Endothelial cell (in vitro differentiated cells): ENCODE results near the gene SERINC5. TPM values are rescaled to one million over a fixed set of nuclear protein-coding genes. Genes with fewer than 3 reads are reported as not detected.

ENCODE experiments used
- DNase-seq: peaks from one replicate; pipeline ENCODE4 v3.0.0; 2021; ENCODE audit warnings: low spot score
- H3K27ac Mint-ChIP-seq: one replicate; pipeline ENCODE4 v1.8.0; 2021; ENCODE audit warnings: mixed read lengths, inconsistent platforms; ENCODE audit not compliant: unreplicated experiment
- H3K27me3 Mint-ChIP-seq: one replicate; pipeline ENCODE4 v1.8.0; 2021; ENCODE audit warnings: mild to moderate bottlenecking, moderate library complexity, mixed read lengths, inconsistent platforms; ENCODE audit not compliant: unreplicated experiment
- H3K36me3 Mint-ChIP-seq: one replicate; pipeline ENCODE4 v1.8.0; 2021; ENCODE audit warnings: mild to moderate bottlenecking, low read depth, mixed read lengths, inconsistent platforms; ENCODE audit not compliant: unreplicated experiment
- H3K4me1 Mint-ChIP-seq: one replicate; pipeline ENCODE4 v1.8.0; 2021; ENCODE audit warnings: mild to moderate bottlenecking, mixed read lengths, inconsistent platforms; ENCODE audit not compliant: unreplicated experiment
- H3K4me3 Mint-ChIP-seq: one replicate; pipeline ENCODE4 v1.8.0; 2021; ENCODE audit warnings: mild to moderate bottlenecking, mixed read lengths, inconsistent platforms; ENCODE audit not compliant: unreplicated experiment
- H3K9me3 Mint-ChIP-seq: one replicate; pipeline ENCODE4 v1.8.0; 2021; ENCODE audit warnings: mixed read lengths, inconsistent platforms; ENCODE audit not compliant: unreplicated experiment
- total RNA-seq: library from RNA; stranded (reverse); fragmentation: NEBNext Ultra II Directional; extraction: Animal tissue kit (Norgen Biotek cat#: 25700); gene quantifications from one replicate; pipeline ENCODE4 v1.2.1, GENCODE V29; 2021; ENCODE audit not compliant: unreplicated experiment
- TF ChIP-seq, protein P1 (sequence below): fragments of 200-600 bp; sonication (generic); IDR thresholded peaks from one replicate; pipeline ENCODE4 v1.5.0; 2021; ENCODE audit warnings: antibody characterized with exemption; ENCODE audit not compliant: unreplicated experiment

The SERINC5 gene
- total RNA-seq, 1 donor from 2014 or later, result 122 TPM

DNA sequence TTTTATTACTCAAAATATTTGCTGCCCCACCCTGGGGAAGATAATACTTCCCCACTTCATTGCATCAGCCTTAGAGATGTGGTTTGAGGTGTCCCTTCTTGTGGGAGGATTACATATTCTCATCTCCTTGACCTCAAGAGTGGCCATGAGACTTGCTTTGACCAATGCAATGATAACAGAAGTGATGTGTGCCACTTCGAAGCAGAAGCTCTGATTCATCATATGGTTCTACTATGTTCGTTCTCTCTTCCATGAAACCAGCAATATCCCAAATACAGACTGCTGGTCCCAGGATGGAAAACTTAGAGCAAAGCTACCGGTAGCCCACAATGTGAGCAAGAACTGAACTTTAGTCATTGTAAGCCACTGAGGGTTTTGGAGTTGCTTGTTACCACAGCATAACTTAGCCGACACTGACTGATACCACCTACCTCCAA, 128.7 kb downstream of the SERINC5 start:
- peaks cover 1% of the 10 kb centered on the region for H3K27me3 Mint-ChIP-seq
- TF ChIP-seq, protein P1, sequence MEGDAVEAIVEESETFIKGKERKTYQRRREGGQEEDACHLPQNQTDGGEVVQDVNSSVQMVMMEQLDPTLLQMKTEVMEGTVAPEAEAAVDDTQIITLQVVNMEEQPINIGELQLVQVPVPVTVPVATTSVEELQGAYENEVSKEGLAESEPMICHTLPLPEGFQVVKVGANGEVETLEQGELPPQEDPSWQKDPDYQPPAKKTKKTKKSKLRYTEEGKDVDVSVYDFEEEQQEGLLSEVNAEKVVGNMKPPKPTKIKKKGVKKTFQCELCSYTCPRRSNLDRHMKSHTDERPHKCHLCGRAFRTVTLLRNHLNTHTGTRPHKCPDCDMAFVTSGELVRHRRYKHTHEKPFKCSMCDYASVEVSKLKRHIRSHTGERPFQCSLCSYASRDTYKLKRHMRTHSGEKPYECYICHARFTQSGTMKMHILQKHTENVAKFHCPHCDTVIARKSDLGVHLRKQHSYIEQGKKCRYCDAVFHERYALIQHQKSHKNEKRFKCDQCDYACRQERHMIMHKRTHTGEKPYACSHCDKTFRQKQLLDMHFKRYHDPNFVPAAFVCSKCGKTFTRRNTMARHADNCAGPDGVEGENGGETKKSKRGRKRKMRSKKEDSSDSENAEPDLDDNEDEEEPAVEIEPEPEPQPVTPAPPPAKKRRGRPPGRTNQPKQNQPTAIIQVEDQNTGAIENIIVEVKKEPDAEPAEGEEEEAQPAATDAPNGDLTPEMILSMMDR, result no peak
- no peak overlapping the region for H3K27ac Mint-ChIP-seq
- H3K9me3 Mint-ChIP-seq, result no peaks in the 10 kb centered on the region
- peaks cover 13% of the 10 kb centered on the region for H3K36me3 Mint-ChIP-seq
- peaks cover 13% of the 10 kb centered on the region for H3K4me1 Mint-ChIP-seq
- no peak for DNase-seq
- H3K4me3 Mint-ChIP-seq, result no peak overlapping the region

DNA sequence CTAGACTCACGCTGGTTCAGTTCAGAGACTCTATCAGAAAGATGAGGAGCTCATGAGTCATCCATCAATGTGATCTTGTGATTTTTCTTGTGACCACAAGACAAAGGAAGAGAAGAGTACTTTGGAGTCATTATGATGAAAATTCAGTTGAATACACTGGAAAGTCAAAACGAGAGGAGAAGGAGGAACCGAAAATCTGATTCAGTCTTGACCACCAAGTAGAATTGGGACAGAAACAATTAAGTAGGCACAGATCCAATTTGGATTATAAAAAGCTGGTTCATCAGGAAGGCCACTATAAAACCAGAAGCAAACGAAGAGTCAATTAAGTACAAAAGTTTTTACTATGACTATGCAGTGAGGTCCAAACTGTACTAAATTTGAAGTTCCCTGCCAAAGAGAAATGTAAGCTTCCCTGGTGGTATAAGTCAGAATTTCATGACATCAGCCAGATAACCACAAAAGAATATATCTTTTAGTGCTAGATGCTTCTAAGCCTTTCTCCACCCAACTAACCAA, 129.8 kb downstream of the SERINC5 start:
- Mint-ChIP-seq H3K9me3 (no peaks in the 10 kb centered on the region), H3K4me1 (peaks cover 13% of the 10 kb centered on the region), H3K4me3 (no peak overlapping the region), H3K27me3 (peaks cover 1% of the 10 kb centered on the region), H3K36me3 (peaks cover 6% of the 10 kb centered on the region), H3K27ac (no peak overlapping the region)
- no peak for DNase-seq
- TF ChIP-seq, protein P1, result no peak

DNA sequence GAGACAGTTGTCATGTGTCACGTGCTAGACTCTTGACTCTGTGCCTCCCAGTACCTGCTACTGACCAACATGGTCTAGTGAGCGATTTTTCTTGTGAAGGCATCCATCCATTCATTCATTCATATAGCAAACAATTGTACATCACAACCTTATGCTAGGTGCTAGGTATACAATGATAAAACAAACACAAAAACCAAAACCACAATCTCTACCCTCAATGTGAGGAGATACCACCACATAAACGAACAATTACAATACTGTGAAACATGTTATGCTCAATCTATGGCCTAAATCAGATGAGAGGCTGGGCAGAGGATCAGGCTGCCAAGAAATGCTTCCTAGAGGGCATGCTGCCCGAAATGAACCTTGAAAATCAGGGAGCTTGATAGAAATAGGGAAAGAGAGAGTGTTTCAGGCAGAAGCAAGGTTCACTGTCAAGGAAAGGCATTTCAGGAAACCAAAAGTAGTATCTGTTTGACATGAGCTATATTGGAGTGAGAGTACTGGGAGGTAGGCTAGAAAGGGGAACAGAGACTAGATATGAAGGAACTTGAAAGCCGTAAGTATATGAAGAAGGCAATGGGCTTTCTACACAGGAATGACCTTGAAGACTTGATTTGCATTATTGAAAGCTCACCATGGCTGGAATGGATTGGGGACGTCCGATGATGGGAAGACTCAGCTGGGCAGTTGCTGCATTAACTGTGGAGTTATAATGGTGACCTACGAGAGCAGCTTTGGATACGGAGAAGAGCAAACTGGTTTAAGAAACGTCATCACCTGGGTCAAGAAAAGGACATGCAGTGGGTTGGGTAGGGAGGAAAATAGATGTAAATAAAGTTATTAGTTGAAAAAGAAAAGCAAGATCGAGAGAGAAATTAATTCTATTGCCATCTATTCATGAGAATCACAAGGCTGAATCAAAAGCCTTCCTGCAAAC, 130.6 kb downstream of the SERINC5 start:
- Mint-ChIP-seq H3K27ac (no peak overlapping the region), H3K27me3 (no peaks in the 10 kb centered on the region), H3K36me3 (peaks cover 4% of the 10 kb centered on the region), H3K4me3 (no peak overlapping the region), H3K4me1 (peaks cover 13% of the 10 kb centered on the region), H3K9me3 (no peaks in the 10 kb centered on the region)
- DNase-seq, result no peak
- TF ChIP-seq, protein P1, result no peak

DNA sequence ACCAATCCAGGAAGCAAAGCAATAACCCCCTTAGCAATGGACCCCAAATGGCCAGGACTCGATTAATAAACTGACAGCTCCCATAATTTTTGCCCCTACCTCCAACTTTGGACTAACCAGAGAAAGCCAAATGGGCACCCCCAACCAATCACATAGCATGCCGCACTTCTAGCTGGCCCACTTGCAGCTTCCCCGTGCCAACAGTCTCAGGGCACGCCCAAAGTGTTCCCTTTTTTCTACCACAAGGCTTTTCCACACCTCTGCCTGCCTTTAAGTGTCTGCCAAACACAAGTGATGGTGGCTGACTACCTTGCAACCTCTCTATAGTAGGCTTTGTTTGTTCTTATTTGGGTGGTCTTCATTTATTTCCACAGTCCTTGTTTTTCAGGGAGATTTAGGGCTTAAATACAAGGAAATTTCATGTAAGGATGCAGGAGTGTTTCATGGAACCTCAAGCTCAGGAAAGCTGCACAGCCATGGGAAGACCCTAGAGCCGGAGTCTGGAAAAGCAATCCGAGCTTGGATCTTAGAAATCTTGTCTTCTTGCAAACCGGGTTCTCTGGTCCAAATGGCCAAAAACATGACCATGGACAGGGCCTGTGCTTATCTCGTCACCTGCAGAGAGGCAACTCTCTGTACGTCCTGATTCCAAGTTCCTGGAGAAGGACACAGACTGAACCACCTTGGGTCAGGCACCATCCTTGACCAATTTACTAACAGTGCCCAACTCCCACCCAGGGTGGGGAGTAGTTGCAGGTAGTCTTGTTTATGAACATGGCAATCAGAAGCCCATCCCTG, 131.5 kb downstream of the SERINC5 start:
- Mint-ChIP-seq H3K36me3 (peaks cover 4% of the 10 kb centered on the region), H3K4me1 (peaks cover 13% of the 10 kb centered on the region), H3K4me3 (no peak overlapping the region), H3K27ac (no peak overlapping the region), H3K27me3 (no peaks in the 10 kb centered on the region), H3K9me3 (no peaks in the 10 kb centered on the region)
- TF ChIP-seq, protein P1, result no peak
- no peak for DNase-seq
